HG03460 (cell line): Measurements from ENCODE around the gene UCKL1.

Source experiments
- ATAC-seq: cut with Tn5 transposase; IDR thresholded peaks from one replicate; pipeline ENCODE4 v1.9.1; 2021; ENCODE audit not compliant: unreplicated experiment

Gene UCKL1

DNA sequence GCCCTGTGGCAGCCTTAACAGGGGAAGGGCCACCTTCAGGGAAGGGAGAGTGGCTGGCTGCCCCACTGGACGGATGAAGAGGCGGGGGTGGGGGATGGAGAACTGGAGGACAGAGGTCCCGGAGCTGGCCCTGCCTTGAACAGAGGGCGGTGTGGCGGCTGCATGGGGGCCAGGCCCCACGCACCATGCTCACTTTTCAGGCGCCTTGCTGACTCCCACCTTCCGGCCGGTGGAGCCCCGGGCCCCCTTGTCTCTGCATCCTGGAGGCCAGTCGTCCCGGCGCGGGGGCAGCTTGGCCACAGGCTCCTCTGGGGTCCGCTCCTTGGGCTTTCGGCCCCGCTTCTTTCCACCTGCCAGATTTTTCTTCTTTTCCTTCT is 3.5 kb upstream of the UCKL1 start:
- ATAC-seq = no peak

DNA sequence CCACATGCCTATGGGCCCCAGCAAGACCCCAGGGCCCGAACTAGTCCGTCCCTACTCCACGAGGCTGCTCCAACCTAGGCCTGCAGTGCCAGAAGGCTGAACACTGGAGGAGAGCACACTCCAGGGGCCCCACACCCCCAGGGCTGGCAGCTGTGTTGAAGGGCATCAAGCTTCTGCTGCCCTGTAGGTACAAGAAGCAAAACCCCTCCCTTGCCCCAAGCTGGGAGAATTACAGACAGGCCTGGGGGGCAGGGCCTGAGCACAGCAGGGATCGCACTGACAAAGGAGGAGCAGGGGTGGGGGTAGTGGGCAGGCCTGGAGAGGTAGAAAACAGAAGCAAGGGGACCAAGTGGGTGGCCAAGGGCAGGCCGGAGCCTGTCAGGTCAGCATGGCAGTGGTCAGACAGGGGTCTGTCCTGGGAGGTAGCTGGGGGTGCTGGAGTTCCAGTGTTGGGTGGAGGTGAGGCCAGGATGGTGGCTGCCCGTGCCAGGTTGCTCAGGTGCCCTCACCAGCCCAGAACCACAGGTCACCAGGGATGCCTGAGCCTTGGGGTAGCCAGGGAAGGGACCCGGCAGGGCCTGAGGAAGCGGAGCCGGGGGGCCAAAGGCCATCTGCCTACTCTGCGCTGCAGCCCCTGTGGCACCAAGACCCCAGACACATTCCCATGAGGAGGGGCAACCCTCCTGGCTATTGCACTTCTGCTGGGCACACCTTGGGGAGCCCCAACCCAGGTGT is 2.9 kb upstream of the UCKL1 start:
- no peak for ATAC-seq

DNA sequence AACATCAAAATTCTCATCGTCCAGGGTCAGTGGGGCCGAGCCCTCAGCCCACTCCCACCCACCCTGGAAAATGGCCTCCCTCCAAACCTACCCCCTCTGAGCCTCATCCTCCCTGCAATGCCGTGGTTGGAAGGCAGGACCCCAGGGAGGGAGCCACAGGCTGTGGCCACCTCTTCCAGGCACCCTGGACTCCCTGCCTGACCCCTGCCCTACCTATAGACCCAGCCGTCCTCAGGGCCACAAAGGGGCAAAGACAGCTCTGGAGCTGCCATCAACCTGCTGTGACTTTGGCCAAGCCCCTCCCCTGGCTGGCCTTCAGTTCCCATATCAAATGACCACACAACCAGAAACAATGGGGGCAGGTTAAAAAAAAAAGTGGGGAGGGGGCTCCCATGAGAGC is 2.3 kb upstream of the UCKL1 start:
- ATAC-seq = no peak

DNA sequence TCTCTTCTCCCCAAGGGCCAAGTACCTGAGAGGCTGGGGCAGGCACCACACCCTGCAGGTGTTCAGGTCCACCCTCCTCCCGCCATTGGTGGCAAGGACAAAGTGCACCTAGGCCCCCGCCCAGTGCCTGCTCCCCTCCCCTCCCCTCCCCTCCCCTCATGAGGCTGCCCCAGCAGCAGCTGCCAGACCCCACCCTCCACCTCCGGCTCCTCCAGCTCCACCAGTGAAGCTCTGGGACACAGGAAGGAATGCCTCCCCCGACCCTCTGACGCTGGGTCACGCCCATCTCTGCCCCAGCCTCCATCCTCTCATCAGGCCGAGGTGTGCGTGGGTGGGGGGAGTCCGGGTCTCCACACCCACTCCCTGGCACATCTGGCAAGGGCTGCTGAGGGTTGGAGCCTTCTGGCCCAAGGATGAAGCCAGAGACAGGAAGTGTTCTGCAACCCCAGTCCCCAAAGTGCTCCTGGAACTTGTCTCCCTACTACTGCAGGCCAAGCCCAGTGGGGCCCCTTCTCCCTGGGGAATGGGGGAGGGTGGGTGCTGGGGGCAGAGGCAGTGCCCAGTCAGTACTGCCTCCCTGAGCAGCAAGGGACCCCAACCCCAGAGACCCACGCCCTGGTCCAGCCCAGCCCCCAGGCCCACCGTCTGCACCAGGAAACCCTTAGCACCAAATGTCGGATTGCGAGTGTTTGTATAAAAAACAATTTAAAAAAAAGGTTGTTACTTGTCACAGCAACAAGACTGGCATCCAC is 1.6 kb upstream of the UCKL1 start:
- ATAC-seq = no peak

GRCh38 chr20:63957004-63957689 is 931 bp upstream of the UCKL1 start:
- ATAC-seq = peak; percentile 20

DNA sequence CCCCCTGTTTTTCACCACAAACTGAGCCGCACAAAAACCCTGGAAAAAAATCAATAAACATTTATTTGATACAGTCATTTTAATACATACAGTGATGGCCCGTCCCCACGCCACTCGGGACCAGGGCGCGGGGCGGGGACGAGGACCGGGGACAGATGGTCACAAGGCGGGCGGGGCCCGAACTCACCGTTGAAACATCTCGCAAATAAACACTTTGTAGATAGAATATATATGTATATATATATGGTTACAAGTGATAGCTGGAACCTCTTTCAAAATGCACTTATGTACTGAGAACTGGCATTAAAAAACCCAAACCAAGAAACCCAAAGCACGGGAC is 418 bp upstream of the UCKL1 start:
- no peak for ATAC-seq

- ATAC-seq = peak; percentile 11
Observed at GRCh38 chr20:63955281-63955826, 862 bp downstream of the UCKL1 start.

- no peak for ATAC-seq
Observed at GRCh38 chr20:63953764-63954429, 2.3 kb downstream of the UCKL1 start.

- ATAC-seq = no peak
Observed at GRCh38 chr20:63952769-63953168, 3.4 kb downstream of the UCKL1 start.

- no peak for ATAC-seq
Observed at GRCh38 chr20:63952210-63952535, 4.0 kb downstream of the UCKL1 start.

DNA sequence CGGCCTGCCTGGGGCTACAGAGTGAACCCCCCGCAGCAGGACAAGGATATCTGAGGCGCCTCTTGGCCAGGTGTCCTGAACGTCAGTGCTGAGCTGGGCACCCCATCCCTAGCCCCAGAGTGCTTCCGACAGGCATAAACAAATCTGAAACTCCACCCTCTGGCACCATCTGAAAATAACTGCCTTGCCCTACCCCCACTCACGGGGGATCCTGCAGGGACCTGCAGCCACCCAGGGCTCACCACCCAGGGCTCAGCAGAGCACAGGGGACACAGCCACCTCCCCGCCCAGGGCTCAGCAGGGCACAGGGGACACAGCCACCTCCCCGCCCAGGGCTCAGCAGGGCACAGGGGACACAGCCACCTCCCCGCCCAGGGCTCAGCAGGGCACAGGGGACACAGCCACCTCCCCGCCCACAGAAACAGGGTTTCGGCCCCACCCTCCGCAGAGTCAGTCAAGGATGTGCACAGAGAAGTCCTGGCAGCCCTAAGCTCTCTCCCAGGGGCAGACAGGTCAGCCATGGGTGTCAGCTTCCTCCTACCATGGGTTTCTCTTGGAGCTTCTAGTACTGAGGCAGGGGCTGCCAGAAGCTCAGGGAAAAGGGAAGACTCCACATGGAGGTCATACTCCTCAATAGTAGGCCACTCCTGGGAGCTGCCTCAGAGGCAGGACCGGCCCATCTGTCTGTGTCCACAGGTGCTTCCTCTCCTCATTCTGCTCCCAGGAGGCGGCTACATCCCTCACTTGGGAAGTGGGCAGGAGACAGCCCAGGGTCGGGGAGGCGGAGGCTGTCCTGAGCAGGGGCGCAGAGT is 4.6 kb downstream of the UCKL1 start:
- ATAC-seq = no peak

DNA sequence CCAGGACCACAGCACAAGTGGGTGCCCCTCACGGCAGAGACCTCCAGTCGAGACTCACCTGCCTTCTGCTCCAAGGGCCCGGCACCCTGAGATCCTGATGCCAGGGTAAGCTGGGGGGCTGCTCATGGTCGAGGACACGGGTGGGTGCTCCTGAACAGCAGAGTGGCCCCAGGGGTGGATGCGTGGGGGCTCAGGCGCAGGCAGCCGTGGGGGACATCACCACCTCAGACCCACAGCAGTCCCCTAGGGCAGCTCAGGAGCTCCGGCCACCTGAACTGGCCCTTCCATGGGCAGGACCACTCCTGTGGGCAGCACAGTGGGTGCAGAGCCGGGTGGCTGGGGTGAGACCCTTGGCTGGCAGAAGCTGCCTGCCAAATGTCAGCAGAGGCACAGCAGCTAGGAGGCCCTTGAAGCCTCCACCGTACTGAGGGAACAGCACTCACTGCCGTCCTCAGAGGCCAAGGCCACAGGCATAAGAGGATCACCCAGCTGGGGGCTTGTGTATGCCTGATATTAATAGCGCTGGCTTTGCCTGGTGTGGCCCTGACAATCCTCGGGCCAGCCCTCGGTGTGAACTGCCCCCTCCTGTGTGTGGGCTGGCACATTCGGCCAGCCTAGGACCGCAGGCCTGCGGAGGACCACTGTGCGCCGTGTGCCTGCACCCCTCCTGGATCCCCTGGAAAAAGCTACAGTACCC is 5.4 kb downstream of the UCKL1 start:
- no peak for ATAC-seq

GRCh38 chr20:63947638-63948456 is 8.4 kb downstream of the UCKL1 start:
- ATAC-seq = no peak

DNA sequence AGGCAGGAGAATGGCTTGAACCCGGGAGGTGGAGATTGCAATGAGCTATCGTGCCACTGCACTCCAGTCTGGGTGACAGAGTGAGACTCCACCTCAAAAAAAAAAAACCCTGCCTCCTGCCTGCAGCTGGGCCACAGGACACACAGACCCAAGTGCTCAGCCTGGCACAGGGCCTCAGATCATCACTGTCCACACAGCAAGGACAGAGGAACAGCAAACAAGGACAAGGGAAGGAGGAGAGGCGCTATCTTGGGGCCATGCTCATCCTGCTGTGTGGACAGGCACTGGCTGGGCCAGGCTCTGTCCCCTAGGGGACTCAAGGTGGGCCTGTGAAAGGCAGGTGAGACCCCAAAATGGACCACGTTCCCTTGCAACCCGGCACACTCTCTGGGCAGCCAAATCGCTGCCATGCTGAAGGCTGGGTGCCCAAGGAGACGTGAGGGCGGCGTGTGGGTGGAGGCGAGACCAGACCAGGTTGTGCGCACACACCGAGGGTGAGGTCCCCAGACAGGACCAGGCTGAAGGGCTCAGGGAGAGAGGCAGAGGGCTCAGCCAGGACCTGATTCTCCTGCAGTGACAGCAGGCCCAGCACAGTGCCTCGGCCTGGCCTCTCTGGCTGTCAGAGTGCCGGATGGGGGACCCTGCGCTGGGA is 9.1 kb downstream of the UCKL1 start:
- no peak for ATAC-seq

DNA sequence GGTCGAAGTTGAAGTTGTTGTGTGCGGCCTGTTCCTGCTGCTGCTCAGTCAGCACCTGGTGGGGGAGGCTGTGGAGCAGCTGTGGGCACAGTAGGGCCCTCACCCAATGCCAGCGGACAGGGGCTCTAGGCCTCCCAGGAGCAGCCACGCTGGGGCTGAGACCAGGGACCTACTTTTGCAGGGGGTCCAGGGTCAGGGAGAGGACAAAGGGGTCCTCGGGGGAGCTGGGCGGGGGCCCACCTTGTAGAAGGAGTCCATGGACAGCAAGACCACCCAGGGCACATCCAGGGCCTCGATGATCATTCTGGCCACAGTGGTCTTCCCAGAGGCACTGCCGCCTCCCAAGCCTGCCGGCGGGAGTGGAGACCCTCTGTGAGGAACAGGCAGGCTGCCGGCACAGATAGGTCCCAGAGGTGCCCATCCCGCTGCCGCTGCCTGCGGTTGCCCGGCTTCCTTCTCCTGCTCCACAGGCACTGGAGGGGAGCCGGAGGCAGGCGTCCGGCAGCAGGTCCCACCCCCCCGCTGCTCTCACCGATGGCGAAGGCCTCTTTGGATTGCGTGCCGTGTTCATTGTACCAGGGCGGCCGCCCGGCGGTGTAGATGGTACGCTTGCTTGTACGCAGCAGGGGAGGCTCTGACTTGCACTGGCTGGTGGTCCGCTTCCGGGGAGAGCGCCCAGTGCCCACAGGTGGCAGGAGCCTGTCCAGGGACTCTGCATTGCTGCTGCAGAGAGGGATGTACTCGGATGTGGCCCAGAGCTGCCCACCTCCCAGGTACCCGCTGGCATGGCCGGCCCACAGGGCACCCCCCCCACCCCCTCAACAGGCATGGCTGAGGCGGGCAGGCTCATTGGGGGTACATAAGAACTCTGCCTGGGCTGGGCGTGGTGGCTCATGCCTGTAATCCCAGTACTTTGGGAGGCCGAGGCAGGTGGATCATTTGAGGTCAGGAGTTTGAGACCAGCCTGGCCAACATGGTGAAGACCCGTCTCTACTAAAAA is 10.0 kb downstream of the UCKL1 start:
- ATAC-seq = no peak

DNA sequence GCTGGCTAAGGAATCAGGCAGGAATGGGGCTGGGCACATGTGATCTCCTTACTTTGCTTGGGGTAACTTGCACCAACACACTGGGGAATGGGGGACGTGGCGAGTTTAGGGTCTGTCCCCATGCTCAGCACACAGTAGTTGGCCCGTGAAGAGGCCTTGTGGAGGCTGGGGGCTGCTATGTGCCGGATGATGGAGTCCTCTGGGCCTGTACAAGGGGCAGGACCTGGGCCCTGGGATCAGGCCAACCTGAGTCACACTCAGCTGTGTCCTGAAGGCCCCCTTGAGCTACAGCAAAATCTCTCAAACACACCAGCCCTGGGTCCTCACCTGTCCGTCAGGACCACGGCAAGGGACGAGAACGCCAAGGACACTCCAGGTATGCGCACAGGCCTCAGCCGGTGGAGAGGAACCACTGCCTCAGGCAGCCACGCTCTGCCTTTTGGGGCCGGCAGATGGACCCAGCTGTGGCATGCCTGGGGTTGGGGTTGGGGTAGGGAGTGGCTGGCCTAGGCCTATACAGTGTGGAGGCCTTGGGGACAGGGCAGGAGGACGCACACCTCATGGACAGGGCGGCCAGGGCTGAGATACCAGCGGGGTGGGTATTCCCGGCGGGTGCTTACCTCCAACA is 11.1 kb downstream of the UCKL1 start:
- no peak for ATAC-seq
